Stomach smooth muscle (tissue), 2 donors: Measurements from ENCODE around the gene MYB.

Experiments used
- H3K27ac ChIP-seq: one replicate; pipeline ENCODE4 v1.7.0; 2013; ENCODE audit warnings: mild to moderate bottlenecking, low read length, inconsistent platforms
- H3K27me3 ChIP-seq, 2 donors: one replicate each; pipeline ENCODE4 v1.7.0; 2013; ENCODE audit warnings: low read length in 2 of 2; ENCODE audit not compliant: insufficient read depth in 2 of 2, control insufficient read depth in 1 of 2
- H3K36me3 ChIP-seq, 2 donors: one replicate each; pipeline ENCODE4 v1.7.0; 2013; ENCODE audit warnings: low read length in 2 of 2; ENCODE audit not compliant: control insufficient read depth in 2 of 2, insufficient read depth in 2 of 2
- H3K4me1 ChIP-seq: one replicate; pipeline ENCODE4 v1.7.0; 2013; ENCODE audit warnings: low read length; ENCODE audit not compliant: control insufficient read depth, insufficient read depth
- H3K4me3 ChIP-seq, 2 donors: one replicate each; pipeline ENCODE4 v1.7.0; 2013; ENCODE audit warnings: low read length in 2 of 2
- H3K9ac ChIP-seq, 2 donors: one replicate each; pipeline ENCODE4 v1.7.0; 2013; ENCODE audit warnings: low read length in 2 of 2, mild to moderate bottlenecking in 1 of 2
- H3K9me3 ChIP-seq, 2 donors: one replicate each; pipeline ENCODE4 v1.7.0; 2013; ENCODE audit warnings: low read length in 2 of 2; ENCODE audit not compliant: control insufficient read depth in 2 of 2
- donor health status: healthy.
- donor health status: Pancreatic carcinoma.

MYB gene

DNA sequence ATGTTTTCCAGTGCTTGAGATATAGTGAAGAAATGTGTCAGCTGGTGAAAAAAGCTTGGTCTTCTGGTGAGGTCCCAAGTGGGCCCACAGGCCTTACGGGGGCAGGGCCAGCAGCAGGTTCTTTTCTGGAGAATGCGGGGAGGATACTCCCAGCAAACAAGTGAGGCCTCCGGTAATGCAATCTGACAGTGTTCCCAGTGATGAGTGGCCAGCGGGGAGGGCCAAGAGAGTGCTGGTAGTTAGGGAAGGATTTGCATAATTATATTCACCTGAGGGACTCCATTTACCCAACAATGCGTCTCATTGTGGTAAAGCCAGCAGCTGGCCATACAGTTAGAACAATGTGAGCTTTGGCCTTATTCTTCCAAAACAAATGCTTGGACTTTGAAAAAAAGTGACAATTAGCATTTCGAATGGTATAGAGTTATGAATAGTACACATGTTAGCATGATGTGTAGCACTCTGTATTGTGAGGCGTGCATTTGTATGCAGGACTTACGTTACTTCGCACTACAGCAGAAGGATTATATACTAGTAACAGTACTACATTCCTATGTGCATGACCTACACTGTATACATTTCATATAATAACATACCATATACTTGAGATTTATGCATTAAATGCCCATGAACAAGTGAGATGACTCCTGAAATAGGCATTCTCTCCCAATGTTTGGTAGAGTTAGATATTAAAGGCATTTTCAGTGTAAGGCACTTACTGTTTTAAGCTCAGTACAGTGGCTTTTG lies 69.8 kb downstream of the MYB start:
- no peaks in the 10 kb centered on the region for H3K36me3 ChIP-seq
- H3K4me3 ChIP-seq = no peak overlapping the region
- H3K27ac ChIP-seq = no peak overlapping the region
- no peak overlapping the region for H3K9ac ChIP-seq
- no peaks in the 10 kb centered on the region for H3K9me3 ChIP-seq
- H3K4me1 ChIP-seq = no peaks in the 10 kb centered on the region
- no peaks in the 10 kb centered on the region for H3K27me3 ChIP-seq

DNA sequence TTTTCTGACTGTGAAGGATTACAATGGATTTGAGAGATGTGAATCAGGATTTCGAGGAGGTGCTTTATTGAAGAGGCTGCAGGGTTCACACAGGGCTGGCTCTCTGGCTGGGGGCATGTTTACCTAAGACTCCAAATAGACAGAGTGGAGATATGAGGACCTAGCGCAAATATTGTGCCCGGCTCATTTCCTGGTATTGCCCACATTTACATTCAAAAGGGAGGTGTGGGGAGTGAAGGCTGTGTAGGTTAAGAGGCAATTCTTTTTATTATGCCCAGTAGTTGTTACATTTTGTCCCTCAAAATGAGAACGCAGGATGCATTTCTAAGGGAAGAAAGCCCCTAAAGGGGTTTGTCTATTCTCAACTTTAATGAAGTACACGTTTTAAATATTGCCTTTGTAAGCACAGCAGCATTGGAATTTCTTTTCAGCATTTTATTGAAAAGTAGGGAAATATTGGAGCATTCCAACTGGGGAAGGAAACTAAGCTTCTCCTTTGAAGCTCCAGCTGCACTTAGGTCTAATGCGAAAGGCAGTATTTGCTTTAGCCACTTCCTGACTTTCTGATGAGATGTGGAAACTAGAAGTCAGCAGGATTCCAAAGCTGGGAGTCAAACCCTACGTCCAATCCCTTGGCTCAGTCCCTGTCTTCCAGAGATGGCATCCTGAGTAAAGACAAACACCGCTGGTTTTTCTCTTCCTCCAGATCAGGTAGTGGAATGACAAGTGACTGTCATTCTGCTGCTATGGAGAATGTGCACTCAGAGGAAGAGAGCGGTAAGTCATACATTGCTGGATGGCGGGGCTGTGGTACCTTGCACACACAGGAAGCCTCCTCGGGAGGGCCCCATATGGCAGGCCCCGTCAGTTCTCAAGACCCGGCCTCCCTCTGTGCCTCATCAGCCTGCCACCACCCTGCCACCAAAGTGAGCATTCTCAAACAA lies 70.7 kb downstream of the MYB start:
- no peak overlapping the region for H3K4me3 ChIP-seq

GRCh38 chr6:135254471-135254870 lies 73.4 kb downstream of the MYB start:
- peaks cover 4% of the 10 kb centered on the region for H3K4me1 ChIP-seq
- H3K36me3 ChIP-seq = no peaks in the 10 kb centered on the region
- H3K9ac ChIP-seq = no peak overlapping the region
- H3K4me3 ChIP-seq = no peak overlapping the region
- H3K27ac ChIP-seq = no peak overlapping the region
- no peaks in the 10 kb centered on the region for H3K27me3 ChIP-seq
- no peaks in the 10 kb centered on the region for H3K9me3 ChIP-seq

More for the DNA sequence above, 70.7 kb downstream of the MYB start:
- Histone ChIP-seq H3K9ac (no peak overlapping the region), H3K27me3 (no peaks in the 10 kb centered on the region), H3K27ac (no peak overlapping the region), H3K36me3 (no peaks in the 10 kb centered on the region), H3K9me3 (no peaks in the 10 kb centered on the region), H3K4me1 (no peaks in the 10 kb centered on the region)

DNA sequence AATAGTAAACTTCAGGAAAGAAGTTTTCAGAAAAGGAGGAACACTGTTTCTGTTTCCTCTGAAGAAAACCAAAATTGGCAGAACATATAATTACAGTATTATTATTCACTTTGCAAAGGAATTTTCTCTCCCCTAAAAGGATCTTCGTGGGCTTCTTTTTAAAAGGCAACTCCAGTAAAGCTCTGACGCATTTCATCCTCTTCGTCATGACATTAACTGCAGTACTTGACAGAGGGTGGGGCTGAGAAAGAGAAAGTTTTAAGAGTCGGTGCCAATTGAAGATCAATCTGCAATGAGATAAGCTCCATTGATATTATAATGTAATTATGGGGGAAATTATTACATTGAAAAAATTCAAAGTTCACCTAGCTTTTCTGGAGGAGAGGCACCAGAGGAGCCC lies 75.8 kb downstream of the MYB start:
- no peak overlapping the region for H3K27ac ChIP-seq
- no peaks in the 10 kb centered on the region for H3K9me3 ChIP-seq
- H3K4me1 ChIP-seq = peaks cover 4% of the 10 kb centered on the region
- no peaks in the 10 kb centered on the region for H3K27me3 ChIP-seq
- H3K9ac ChIP-seq = no peak overlapping the region
- no peak overlapping the region for H3K4me3 ChIP-seq
- H3K36me3 ChIP-seq = no peaks in the 10 kb centered on the region

- Histone ChIP-seq H3K27me3 (no peaks in the 10 kb centered on the region), H3K27ac (no peak overlapping the region), H3K4me3 (no peak overlapping the region), H3K36me3 (no peaks in the 10 kb centered on the region), H3K4me1 (peaks cover 4% of the 10 kb centered on the region), H3K9ac (no peak overlapping the region), H3K9me3 (no peaks in the 10 kb centered on the region)
Observed at GRCh38 chr6:135257631-135258405, 76.7 kb downstream of the MYB start.

DNA sequence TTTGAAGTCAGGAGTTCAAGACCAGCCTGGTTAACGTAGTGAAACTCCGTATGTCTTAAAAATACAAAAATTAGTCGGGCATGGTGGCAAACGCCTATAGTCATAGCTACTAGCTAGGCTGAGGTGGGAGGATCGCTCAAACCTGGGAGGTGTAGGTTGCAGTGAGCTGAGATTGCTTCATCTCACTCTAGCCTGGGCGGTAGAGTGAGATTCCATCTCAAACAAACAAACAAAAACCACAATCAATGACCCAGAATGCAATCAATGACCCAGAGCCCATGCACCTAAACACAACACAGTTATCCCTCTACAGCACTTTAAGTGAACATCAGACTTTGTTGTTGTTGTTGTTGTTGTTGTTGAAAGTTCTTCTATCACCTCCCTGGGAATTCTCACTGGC lies 77.9 kb downstream of the MYB start:
- H3K4me1 ChIP-seq = peaks cover 4% of the 10 kb centered on the region
- no peak overlapping the region for H3K27ac ChIP-seq
- no peaks in the 10 kb centered on the region for H3K36me3 ChIP-seq
- no peaks in the 10 kb centered on the region for H3K9me3 ChIP-seq
- H3K27me3 ChIP-seq = no peaks in the 10 kb centered on the region
- no peak overlapping the region for H3K4me3 ChIP-seq
- no peak overlapping the region for H3K9ac ChIP-seq

DNA sequence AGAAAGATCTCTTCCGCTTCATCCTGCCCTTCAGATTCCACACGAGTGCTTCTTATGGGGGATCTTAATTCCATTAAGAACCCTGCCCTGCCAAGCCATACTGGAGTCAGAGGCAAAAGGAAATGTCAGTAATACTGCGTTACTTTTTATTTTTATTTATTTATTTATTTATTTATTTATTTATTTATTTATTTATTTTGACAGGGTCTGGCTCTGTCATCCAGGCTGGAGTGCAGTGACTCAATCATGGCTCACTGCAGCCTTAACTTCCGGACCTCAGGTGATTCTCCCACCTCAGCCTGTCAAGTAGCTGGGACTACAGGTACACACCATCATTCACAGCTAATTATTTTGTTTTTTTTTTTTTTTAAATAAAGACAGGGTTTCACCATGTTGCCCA lies 79.5 kb downstream of the MYB start:
- no peak overlapping the region for H3K9ac ChIP-seq
- H3K27me3 ChIP-seq = no peaks in the 10 kb centered on the region
- no peaks in the 10 kb centered on the region for H3K9me3 ChIP-seq
- peaks cover 4% of the 10 kb centered on the region for H3K4me1 ChIP-seq
- no peaks in the 10 kb centered on the region for H3K36me3 ChIP-seq
- no peak overlapping the region for H3K27ac ChIP-seq
- no peak overlapping the region for H3K4me3 ChIP-seq

GRCh38 chr6:135261872-135262725 lies 81.0 kb downstream of the MYB start:
- no peaks in the 10 kb centered on the region for H3K36me3 ChIP-seq
- H3K4me3 ChIP-seq = no peak overlapping the region
- H3K4me1 ChIP-seq = peaks cover 4% of the 10 kb centered on the region
- H3K27me3 ChIP-seq = no peaks in the 10 kb centered on the region
- H3K9ac ChIP-seq = no peak overlapping the region
- no peak overlapping the region for H3K27ac ChIP-seq
- H3K9me3 ChIP-seq = no peaks in the 10 kb centered on the region

GRCh38 chr6:135265278-135265677 lies 84.2 kb downstream of the MYB start:
- Histone ChIP-seq H3K9me3 (no peaks in the 10 kb centered on the region), H3K4me3 (no peak overlapping the region)

GRCh38 chr6:135266675-135267074 lies 85.6 kb downstream of the MYB start:
- Histone ChIP-seq H3K27ac (no peak overlapping the region), H3K4me3 (no peak overlapping the region), H3K9me3 (no peaks in the 10 kb centered on the region)

More at GRCh38 chr6:135265278-135265677, 84.2 kb downstream of the MYB start:
- H3K4me1 ChIP-seq = no peaks in the 10 kb centered on the region
- no peaks in the 10 kb centered on the region for H3K27me3 ChIP-seq
- H3K36me3 ChIP-seq = no peaks in the 10 kb centered on the region
- H3K9ac ChIP-seq = no peak overlapping the region
- no peak overlapping the region for H3K27ac ChIP-seq

More at GRCh38 chr6:135266675-135267074, 85.6 kb downstream of the MYB start:
- Histone ChIP-seq H3K9ac (no peak overlapping the region), H3K4me1 (no peaks in the 10 kb centered on the region), H3K36me3 (no peaks in the 10 kb centered on the region), H3K27me3 (no peaks in the 10 kb centered on the region)
